GM18526 (cell line): Measurements from ENCODE around the gene SYP.

Experiments
- POLR2A ChIP-seq: IDR thresholded peaks from 3 replicates; pipeline ENCODE4 v1.6.1; 2011; ENCODE audit not compliant: insufficient read length; ENCODE audit errors: extremely low read depth

Gene SYP

GRCh38 chrX:49139713-49140112 is 60.3 kb downstream of the SYP start:
- no peak for TF ChIP-seq POLR2A
